Memory B cell (primary cell): Measurements from ENCODE around the gene NPAS4.

Experiments
- ATAC-seq: fragments of 150-1000 bp; cut with Tn5 transposase; 2 replicates; pipeline ENCODE4 v1.10.0; 2021; ENCODE audit warnings: low read depth, mild to moderate bottlenecking, moderate library complexity
- DNase-seq, 2 donors: peaks; one replicate each; pipeline ENCODE4 v3.0.0; 2022; ENCODE audit warnings: low spot score in 2 of 2
- H3K27ac Mint-ChIP-seq: one replicate; pipeline ENCODE4 v1.8.0; 2022; ENCODE audit warnings: mild to moderate bottlenecking, moderate library complexity, mixed read lengths
- H3K27me3 Mint-ChIP-seq: one replicate; pipeline ENCODE4 v1.8.0; 2022; ENCODE audit warnings: mixed read lengths
- H3K36me3 Mint-ChIP-seq: one replicate; pipeline ENCODE4 v1.8.0; 2022; ENCODE audit warnings: mild to moderate bottlenecking, mixed read lengths
- H3K4me1 Mint-ChIP-seq: one replicate; pipeline ENCODE4 v1.8.0; 2022; ENCODE audit warnings: mixed read lengths
- H3K4me3 Mint-ChIP-seq: one replicate; pipeline ENCODE4 v1.8.0; 2022; ENCODE audit warnings: mild to moderate bottlenecking, moderate library complexity, mixed read lengths
- H3K9me3 Mint-ChIP-seq: one replicate; pipeline ENCODE4 v1.8.0; 2022; ENCODE audit warnings: mixed read lengths

NPAS4 gene

GRCh38 chr11:66409226-66409625 is 11.6 kb upstream of the NPAS4 start:
- peaks cover 31% of the 10 kb centered on the region for H3K27me3 Mint-ChIP-seq

GRCh38 chr11:66410191-66410590 is 10.6 kb upstream of the NPAS4 start:
- no peak overlapping the region for H3K4me3 Mint-ChIP-seq
- ATAC-seq (no peak), DNase-seq (no peak)
- no peaks in the 10 kb centered on the region for H3K9me3 Mint-ChIP-seq
- peaks cover 32% of the 10 kb centered on the region for H3K27me3 Mint-ChIP-seq
- no peak overlapping the region for H3K27ac Mint-ChIP-seq
- peaks cover 4% of the 10 kb centered on the region for H3K4me1 Mint-ChIP-seq
- no peaks in the 10 kb centered on the region for H3K36me3 Mint-ChIP-seq

More at GRCh38 chr11:66409226-66409625, 11.6 kb upstream of the NPAS4 start:
- Mint-ChIP-seq H3K27ac (no peak overlapping the region), H3K4me1 (peaks cover 4% of the 10 kb centered on the region), H3K4me3 (no peak overlapping the region), H3K9me3 (no peaks in the 10 kb centered on the region), H3K36me3 (no peaks in the 10 kb centered on the region)
- DNase-seq (no peak), ATAC-seq (no peak)

GRCh38 chr11:66411323-66411722 is 9.5 kb upstream of the NPAS4 start:
- Mint-ChIP-seq H3K27ac (no peak overlapping the region), H3K4me1 (peaks cover 4% of the 10 kb centered on the region), H3K4me3 (no peak overlapping the region)

DNA sequence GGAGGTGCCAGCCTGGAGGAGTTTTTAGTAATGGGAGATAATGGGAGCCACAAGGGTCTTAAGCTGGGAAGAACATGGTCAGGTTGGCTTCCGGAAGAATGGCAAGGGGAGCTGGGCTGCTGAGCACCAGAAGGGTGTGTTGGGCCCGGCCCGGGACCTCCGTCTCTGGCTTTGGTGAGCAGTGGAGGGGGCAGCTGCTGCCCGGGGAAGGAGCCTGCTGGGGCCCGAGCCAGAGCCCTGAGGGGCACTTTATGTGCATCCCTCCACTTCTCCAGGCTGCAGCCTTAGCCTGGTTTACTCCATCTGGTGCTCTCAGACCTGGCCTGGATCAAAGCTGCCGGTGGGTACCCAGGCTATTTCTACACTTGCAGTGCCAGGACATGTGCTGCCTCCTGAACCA is 8.7 kb upstream of the NPAS4 start:
- DNase-seq (no peak), ATAC-seq (no peak)
- Mint-ChIP-seq H3K27me3 (peaks cover 33% of the 10 kb centered on the region), H3K9me3 (no peaks in the 10 kb centered on the region), H3K4me3 (no peak overlapping the region), H3K27ac (no peak overlapping the region), H3K36me3 (no peaks in the 10 kb centered on the region), H3K4me1 (peaks cover 4% of the 10 kb centered on the region)

More at GRCh38 chr11:66411323-66411722, 9.5 kb upstream of the NPAS4 start:
- no peaks in the 10 kb centered on the region for H3K9me3 Mint-ChIP-seq
- DNase-seq (no peak), ATAC-seq (no peak)
- peaks cover 31% of the 10 kb centered on the region for H3K27me3 Mint-ChIP-seq
- H3K36me3 Mint-ChIP-seq: no peaks in the 10 kb centered on the region

DNA sequence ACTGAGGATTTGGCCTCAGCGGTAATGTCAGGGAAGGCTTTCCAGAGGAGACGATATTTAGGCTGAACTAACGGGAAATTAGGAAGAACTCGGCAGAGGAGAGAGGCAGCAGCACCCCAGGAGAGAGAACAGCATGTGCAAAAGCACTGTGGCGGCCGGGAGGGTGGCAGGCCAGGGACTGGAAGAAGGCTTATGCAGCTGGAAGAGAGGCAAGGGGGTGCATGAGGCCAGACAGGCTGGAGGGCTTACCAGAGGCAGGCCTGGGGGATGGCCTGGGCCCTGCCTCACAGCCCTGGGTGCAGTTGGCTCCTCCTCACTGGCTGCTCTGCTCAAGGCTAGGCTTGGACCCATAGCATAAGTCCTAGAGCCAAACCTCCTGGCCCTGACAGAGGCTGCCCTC is 7.7 kb upstream of the NPAS4 start:
- no peak for ATAC-seq
- no peak for DNase-seq
- Mint-ChIP-seq H3K27me3 (peaks cover 43% of the 10 kb centered on the region), H3K4me3 (no peak overlapping the region), H3K9me3 (no peaks in the 10 kb centered on the region), H3K36me3 (no peaks in the 10 kb centered on the region), H3K27ac (no peak overlapping the region), H3K4me1 (peaks cover 7% of the 10 kb centered on the region)

GRCh38 chr11:66414120-66414934 is 6.5 kb upstream of the NPAS4 start:
- Mint-ChIP-seq H3K27me3 (peaks cover 50% of the 10 kb centered on the region), H3K9me3 (peaks cover 4% of the 10 kb centered on the region), H3K4me3 (no peak overlapping the region), H3K36me3 (no peaks in the 10 kb centered on the region), H3K27ac (no peak overlapping the region), H3K4me1 (peaks cover 4% of the 10 kb centered on the region)
- ATAC-seq (no peak), DNase-seq (no peak)

DNA sequence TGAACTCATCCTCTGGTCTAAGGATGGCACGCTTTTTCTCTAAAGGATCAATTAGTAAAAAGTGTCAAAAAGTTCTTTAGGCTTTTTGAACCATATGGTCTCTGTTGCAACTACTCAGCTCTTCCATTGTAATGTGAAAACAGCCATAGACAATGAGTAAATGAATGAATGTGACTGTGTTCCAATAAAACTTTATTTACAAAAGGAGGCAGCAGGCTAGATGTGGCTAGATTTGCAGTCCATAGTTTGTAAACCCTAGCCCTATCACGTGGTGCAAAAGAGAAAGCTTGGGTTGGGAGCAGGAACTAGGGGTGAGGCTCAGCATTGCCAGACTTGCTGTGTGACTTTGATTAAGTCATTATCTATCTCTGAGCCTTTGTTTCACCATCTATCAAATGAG is 5.4 kb upstream of the NPAS4 start:
- DNase-seq: no peak
- Mint-ChIP-seq H3K4me3 (no peak overlapping the region), H3K27me3 (peaks cover 52% of the 10 kb centered on the region), H3K36me3 (no peaks in the 10 kb centered on the region), H3K9me3 (peaks cover 4% of the 10 kb centered on the region), H3K27ac (no peak overlapping the region), H3K4me1 (peaks cover 5% of the 10 kb centered on the region)
- no peak for ATAC-seq

DNA sequence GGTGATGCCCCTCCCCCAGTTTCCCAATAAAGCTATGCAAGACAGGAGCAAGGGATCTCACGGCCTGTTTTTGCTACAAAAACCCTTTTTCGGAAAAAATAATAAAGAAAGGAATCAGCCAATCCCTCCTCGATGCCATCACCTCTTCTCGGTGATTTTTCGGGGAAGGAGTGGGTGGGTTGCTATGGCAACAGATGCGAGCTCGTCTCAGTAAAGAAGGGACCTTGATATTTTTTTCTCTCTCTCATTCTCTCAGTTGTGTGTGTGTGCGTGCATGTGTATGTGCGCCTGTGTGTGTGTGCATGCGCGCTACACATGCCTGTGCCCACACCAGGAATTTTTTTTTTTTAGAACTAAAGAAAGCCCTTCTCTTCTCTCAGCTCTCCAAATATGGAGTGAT is 3.8 kb upstream of the NPAS4 start:
- ATAC-seq (no peak), DNase-seq (no peak)
- Mint-ChIP-seq H3K4me1 (peaks cover 5% of the 10 kb centered on the region), H3K27ac (no peak overlapping the region), H3K36me3 (no peaks in the 10 kb centered on the region), H3K27me3 (peaks cover 48% of the 10 kb centered on the region), H3K9me3 (peaks cover 4% of the 10 kb centered on the region), H3K4me3 (no peak overlapping the region)

GRCh38 chr11:66418168-66418985 is 2.5 kb upstream of the NPAS4 start:
- peaks cover 42% of the 10 kb centered on the region for H3K27me3 Mint-ChIP-seq
- H3K27ac Mint-ChIP-seq: no peak overlapping the region
- peaks cover 5% of the 10 kb centered on the region for H3K4me1 Mint-ChIP-seq
- H3K36me3 Mint-ChIP-seq: no peaks in the 10 kb centered on the region
- peak in 1 of 2 donors; percentile 28 for DNase-seq
- ATAC-seq: peak; percentile 35
- peaks cover 4% of the 10 kb centered on the region for H3K9me3 Mint-ChIP-seq
- no peak overlapping the region for H3K4me3 Mint-ChIP-seq

DNA sequence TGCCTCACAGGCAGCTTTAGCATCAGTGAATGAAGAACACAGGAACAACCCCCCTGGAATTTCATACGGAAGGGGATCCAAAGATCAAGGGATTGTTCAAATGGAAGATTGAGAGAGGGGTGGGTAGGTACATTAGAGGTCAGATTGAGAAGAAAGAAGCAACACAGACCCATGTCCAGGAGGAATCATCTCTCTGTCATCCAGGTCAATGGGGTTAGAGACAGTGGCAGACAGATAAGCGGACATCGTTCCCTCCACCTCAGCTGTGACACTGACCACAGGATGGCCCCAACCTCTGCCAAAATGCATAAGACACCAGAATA is 1.9 kb upstream of the NPAS4 start:
- Mint-ChIP-seq H3K4me3 (no peak overlapping the region), H3K36me3 (no peaks in the 10 kb centered on the region), H3K9me3 (peaks cover 4% of the 10 kb centered on the region), H3K27me3 (peaks cover 40% of the 10 kb centered on the region), H3K27ac (no peak overlapping the region), H3K4me1 (peaks cover 5% of the 10 kb centered on the region)
- ATAC-seq: no peak
- no peak for DNase-seq

- ATAC-seq (no peak), DNase-seq (no peak)
- H3K27ac Mint-ChIP-seq: no peak overlapping the region
- H3K4me3 Mint-ChIP-seq: no peak overlapping the region
- H3K27me3 Mint-ChIP-seq: peaks cover 35% of the 10 kb centered on the region
- H3K4me1 Mint-ChIP-seq: peaks cover 5% of the 10 kb centered on the region
- peaks cover 4% of the 10 kb centered on the region for H3K9me3 Mint-ChIP-seq
- no peaks in the 10 kb centered on the region for H3K36me3 Mint-ChIP-seq
Measured at GRCh38 chr11:66419825-66420224, 1.0 kb upstream of the NPAS4 start.

- DNase-seq (peak; percentile 90 to 98), ATAC-seq (peak; percentile 77)
- Mint-ChIP-seq H3K36me3 (no peaks in the 10 kb centered on the region), H3K9me3 (peaks cover 4% of the 10 kb centered on the region), H3K4me3 (no peak overlapping the region), H3K27me3 (peaks cover 25% of the 10 kb centered on the region), H3K4me1 (peaks cover 5% of the 10 kb centered on the region), H3K27ac (no peak overlapping the region)
Measured at GRCh38 chr11:66421492-66422205, 814 bp downstream of the NPAS4 start.

DNA sequence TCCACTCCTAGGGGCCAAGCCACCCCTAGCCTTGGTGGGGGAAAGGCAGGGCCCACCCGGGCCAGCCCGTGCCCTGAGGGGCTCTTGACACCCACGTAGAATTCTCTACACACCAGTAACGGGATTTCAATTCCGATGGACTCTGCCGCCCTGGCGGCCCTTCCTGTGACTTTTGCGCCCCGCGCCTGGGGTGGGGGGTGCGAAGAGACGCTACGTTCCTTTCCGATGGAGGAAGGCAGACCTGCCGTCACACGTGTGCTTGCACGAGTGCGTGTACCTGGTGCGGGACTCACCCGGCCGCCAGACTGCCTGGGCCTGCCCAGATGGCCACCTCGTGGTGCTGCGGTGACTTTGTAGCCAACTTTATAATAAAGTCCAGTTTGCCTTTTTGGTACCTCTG is 5.5 kb downstream of the NPAS4 start:
- ATAC-seq (no peak), DNase-seq (no peak)
- Mint-ChIP-seq H3K27ac (no peak overlapping the region), H3K27me3 (no peaks in the 10 kb centered on the region), H3K9me3 (no peaks in the 10 kb centered on the region), H3K36me3 (peaks cover 5% of the 10 kb centered on the region), H3K4me3 (no peak overlapping the region), H3K4me1 (no peaks in the 10 kb centered on the region)

GRCh38 chr11:66428933-66429332 is 8.1 kb downstream of the NPAS4 start:
- no peak overlapping the region for H3K4me3 Mint-ChIP-seq
- no peak for DNase-seq
- no peaks in the 10 kb centered on the region for H3K27me3 Mint-ChIP-seq
- peaks cover 13% of the 10 kb centered on the region for H3K36me3 Mint-ChIP-seq
- no peak for ATAC-seq
- H3K4me1 Mint-ChIP-seq: no peaks in the 10 kb centered on the region
- H3K9me3 Mint-ChIP-seq: no peaks in the 10 kb centered on the region
- H3K27ac Mint-ChIP-seq: no peak overlapping the region
